Ishikawa (cell line): ENCODE results near the gene PHF21A.

Experiments used
- CEBPB ChIP-seq: IDR thresholded peaks from 2 replicates; pipeline ENCODE4 v1.6.1; 2012
- CREB1 ChIP-seq: IDR thresholded peaks from 2 replicates; pipeline ENCODE4 v1.6.1; 2012; ENCODE audit warnings: low read depth
- EGR1 ChIP-seq: IDR thresholded peaks from 2 replicates; pipeline ENCODE4 v1.6.1; 2012
- EP300 ChIP-seq: IDR thresholded peaks from 2 replicates; pipeline ENCODE4 v1.6.1; 2012; ENCODE audit warnings: borderline replicate concordance
- FOXM1 ChIP-seq: IDR thresholded peaks from 2 replicates; pipeline ENCODE4 v1.6.1; 2012; ENCODE audit warnings: low read depth, borderline replicate concordance
- MAX ChIP-seq: IDR thresholded peaks from 2 replicates; pipeline ENCODE4 v1.6.1; 2012
- NFIC ChIP-seq: IDR thresholded peaks from 2 replicates; pipeline ENCODE4 v1.6.1; 2012
- RAD21 ChIP-seq: IDR thresholded peaks from 2 replicates; pipeline ENCODE4 v1.6.1; 2012; ENCODE audit warnings: low read depth
- TAF1 ChIP-seq: IDR thresholded peaks from 2 replicates; pipeline ENCODE4 v1.6.1; 2012; ENCODE audit warnings: low read depth, mild to moderate bottlenecking
- TCF12 ChIP-seq: IDR thresholded peaks from 2 replicates; pipeline ENCODE4 v1.6.1; 2012; ENCODE audit warnings: low read depth
- TEAD4 ChIP-seq: IDR thresholded peaks from 2 replicates; pipeline ENCODE4 v1.6.1; 2012
- YY1 ChIP-seq: IDR thresholded peaks from 2 replicates; pipeline ENCODE4 v1.6.1; 2012; ENCODE audit warnings: low read depth
- ZBTB7A ChIP-seq: IDR thresholded peaks from 2 replicates; pipeline ENCODE4 v1.6.1; 2012; ENCODE audit warnings: low read depth
- TF ChIP-seq, protein P1 (sequence below): IDR thresholded peaks from 2 replicates; pipeline ENCODE4 v1.6.1; 2012; ENCODE audit warnings: low read depth, mild to moderate bottlenecking
- TF ChIP-seq, protein P2 (sequence below): IDR thresholded peaks from 2 replicates; pipeline ENCODE4 v1.6.1; 2012

The PHF21A gene

DNA sequence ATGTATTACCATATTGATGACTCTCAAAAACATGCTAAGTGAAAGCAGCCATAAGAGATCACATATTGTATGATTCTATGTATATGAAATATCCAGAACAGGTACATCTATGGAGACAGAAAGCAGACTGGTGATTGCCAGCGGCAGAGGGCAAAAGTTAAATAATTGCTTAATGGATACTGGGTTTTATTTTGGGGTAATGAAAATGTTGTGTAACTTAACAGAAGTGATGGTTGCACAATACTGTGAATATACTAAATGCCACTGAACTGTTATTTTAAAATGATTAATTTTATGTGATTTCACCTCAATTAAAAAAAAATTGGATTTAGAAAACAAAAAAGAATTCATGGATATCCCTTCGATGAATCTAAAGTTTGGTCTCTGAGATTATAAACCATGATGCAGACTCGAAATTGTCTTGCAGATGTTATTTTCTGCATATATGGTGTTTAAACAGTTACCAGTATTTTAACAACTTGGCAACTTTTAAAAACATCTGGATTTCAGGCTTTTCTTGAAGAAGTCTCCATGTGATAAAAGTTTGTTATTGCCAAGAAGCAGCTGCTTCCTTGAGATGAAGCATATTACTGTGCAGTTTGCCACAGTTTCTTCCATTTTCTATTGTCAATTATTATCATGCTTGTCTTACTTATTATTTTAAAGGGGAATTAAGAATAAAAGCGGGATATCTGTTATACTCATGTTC lies 160.7 kb downstream of the PHF21A start:
- no peak for TF ChIP-seq CREB1
- no peak for TF ChIP-seq TAF1
- no peak for TF ChIP-seq TCF12
- TF ChIP-seq YY1 = no peak
- TF ChIP-seq NFIC = no peak
- TF ChIP-seq, protein P1, sequence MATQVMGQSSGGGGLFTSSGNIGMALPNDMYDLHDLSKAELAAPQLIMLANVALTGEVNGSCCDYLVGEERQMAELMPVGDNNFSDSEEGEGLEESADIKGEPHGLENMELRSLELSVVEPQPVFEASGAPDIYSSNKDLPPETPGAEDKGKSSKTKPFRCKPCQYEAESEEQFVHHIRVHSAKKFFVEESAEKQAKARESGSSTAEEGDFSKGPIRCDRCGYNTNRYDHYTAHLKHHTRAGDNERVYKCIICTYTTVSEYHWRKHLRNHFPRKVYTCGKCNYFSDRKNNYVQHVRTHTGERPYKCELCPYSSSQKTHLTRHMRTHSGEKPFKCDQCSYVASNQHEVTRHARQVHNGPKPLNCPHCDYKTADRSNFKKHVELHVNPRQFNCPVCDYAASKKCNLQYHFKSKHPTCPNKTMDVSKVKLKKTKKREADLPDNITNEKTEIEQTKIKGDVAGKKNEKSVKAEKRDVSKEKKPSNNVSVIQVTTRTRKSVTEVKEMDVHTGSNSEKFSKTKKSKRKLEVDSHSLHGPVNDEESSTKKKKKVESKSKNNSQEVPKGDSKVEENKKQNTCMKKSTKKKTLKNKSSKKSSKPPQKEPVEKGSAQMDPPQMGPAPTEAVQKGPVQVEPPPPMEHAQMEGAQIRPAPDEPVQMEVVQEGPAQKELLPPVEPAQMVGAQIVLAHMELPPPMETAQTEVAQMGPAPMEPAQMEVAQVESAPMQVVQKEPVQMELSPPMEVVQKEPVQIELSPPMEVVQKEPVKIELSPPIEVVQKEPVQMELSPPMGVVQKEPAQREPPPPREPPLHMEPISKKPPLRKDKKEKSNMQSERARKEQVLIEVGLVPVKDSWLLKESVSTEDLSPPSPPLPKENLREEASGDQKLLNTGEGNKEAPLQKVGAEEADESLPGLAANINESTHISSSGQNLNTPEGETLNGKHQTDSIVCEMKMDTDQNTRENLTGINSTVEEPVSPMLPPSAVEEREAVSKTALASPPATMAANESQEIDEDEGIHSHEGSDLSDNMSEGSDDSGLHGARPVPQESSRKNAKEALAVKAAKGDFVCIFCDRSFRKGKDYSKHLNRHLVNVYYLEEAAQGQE = no peak
- TF ChIP-seq ZBTB7A = no peak

GRCh38 chr11:45959851-45960250 lies 161.4 kb downstream of the PHF21A start:
- no peak for TF ChIP-seq TCF12
- TF ChIP-seq EP300 = no peak
- TF ChIP-seq, protein P1 = no peak

- TF ChIP-seq FOXM1 (no peak), TAF1 (no peak), EP300 (no peak), TEAD4 (no peak), YY1 (no peak), ZBTB7A (no peak), RAD21 (no peak), EGR1 (no peak), NFIC (no peak), CEBPB (no peak), TCF12 (no peak), MAX (no peak), CREB1 (no peak)
- TF ChIP-seq, protein P2, sequence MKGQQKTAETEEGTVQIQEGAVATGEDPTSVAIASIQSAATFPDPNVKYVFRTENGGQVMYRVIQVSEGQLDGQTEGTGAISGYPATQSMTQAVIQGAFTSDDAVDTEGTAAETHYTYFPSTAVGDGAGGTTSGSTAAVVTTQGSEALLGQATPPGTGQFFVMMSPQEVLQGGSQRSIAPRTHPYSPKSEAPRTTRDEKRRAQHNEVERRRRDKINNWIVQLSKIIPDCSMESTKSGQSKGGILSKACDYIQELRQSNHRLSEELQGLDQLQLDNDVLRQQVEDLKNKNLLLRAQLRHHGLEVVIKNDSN = no peak
- TF ChIP-seq, protein P1 = no peak
Observed at GRCh38 chr11:45949992-45950407, 171.3 kb downstream of the PHF21A start.

- TF ChIP-seq, protein P2 = no peak
- TF ChIP-seq ZBTB7A (no peak), TEAD4 (no peak), EP300 (no peak), NFIC (no peak), TCF12 (no peak), CREB1 (no peak), CEBPB (no peak), YY1 (no peak), RAD21 (no peak), EGR1 (no peak), TAF1 (no peak), MAX (no peak), FOXM1 (no peak)
- TF ChIP-seq, protein P1 = no peak
Observed at GRCh38 chr11:45948356-45948755, 172.9 kb downstream of the PHF21A start.
